GM12873 (cell line): Measurements from ENCODE around the gene SRD5A1.

Source experiments
- CTCF ChIP-seq: IDR thresholded peaks from 2 replicates; pipeline ENCODE4 v1.5.1; 2012; ENCODE audit warnings: low read depth, mild to moderate bottlenecking, moderate library complexity, low read length, control low read depth; ENCODE audit not compliant: insufficient read depth; ENCODE audit errors: missing control alignments

SRD5A1 gene

GRCh38 chr5:6634306-6634705, 1.1 kb downstream of the SRD5A1 start:
- TF ChIP-seq CTCF = no peak

- no peak for TF ChIP-seq CTCF
These were observed 1.7 kb downstream of the SRD5A1 start for GRCh38 chr5:6634788-6635430.

DNA sequence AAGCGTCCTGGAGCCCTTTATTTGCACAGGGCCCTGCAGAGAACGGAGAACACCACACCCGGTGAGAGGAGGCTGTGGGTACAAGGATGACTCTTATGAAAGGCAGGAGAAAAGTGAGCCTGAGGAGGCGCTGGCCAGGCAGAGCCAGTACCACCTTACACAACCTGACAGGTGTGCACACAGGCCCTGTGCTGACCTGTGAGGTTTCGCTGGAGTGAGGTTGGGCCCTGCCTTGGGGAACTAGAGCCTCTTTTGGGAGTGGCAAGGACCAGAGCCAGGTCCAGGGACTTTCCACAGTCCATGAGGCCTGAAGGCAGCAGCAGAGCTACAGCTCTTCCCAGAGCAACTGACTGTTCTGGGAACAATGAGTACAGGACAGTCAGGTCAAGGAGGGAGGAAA, 3.1 kb downstream of the SRD5A1 start:
- no peak for TF ChIP-seq CTCF

DNA sequence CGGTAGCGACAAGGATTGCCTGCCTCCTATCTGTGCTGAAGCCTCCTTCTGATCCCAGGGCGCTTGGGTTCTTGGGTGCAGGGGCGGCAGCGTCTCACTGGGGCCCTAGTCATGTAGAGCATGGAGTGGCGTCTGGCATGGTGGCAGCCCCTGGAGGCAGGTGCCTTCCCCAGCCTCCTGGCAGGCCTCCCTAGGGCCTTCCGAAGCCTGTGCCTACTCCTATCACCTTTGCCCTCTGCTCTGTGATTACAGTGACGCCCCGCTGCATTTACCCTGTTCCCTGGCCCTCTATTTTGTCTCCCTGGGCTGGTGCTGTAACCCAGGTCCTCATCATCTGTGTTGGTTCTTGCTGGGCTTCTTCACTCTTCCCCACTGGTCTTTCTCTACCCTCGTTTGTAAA, 3.8 kb downstream of the SRD5A1 start:
- TF ChIP-seq CTCF = no peak

- TF ChIP-seq CTCF = no peak
These were observed 4.3 kb downstream of the SRD5A1 start for GRCh38 chr5:6637590-6637989.

GRCh38 chr5:6638236-6638635, 5.0 kb downstream of the SRD5A1 start:
- TF ChIP-seq CTCF = no peak

- no peak for TF ChIP-seq CTCF
These were observed 9.4 kb downstream of the SRD5A1 start for GRCh38 chr5:6642655-6643054.

- no peak for TF ChIP-seq CTCF
These were observed 11.6 kb downstream of the SRD5A1 start for GRCh38 chr5:6644794-6645241.
